Nephron (organoid): ENCODE measurements around the gene SMIM24.
A peak's percentile ranks its signal among the peaks of the same experiment; 100 is the strongest.

Experiments used
- H3K27ac Mint-ChIP-seq, 3 experiments: 2 replicates each; pipeline ENCODE4 v1.8.0; 2020; ENCODE audit warnings: mixed read lengths in 3 of 3, mild to moderate bottlenecking in 2 of 3, moderate library complexity in 1 of 3
- H3K27me3 Mint-ChIP-seq: 2 replicates; pipeline ENCODE4 v1.8.0; 2021; ENCODE audit warnings: low read depth, mild to moderate bottlenecking, moderate library complexity, mixed read lengths
- H3K36me3 Mint-ChIP-seq: 2 replicates; pipeline ENCODE4 v1.8.0; 2020; ENCODE audit warnings: low read depth, mixed read lengths
- H3K4me1 Mint-ChIP-seq: 2 replicates; pipeline ENCODE4 v1.8.0; 2020; ENCODE audit warnings: mixed read lengths
- H3K4me3 Mint-ChIP-seq, 3 experiments: 2 replicates each; pipeline ENCODE4 v1.8.0; 2020; ENCODE audit warnings: mild to moderate bottlenecking in 3 of 3, mixed read lengths in 3 of 3, moderate library complexity in 2 of 3
- H3K9me3 Mint-ChIP-seq: 2 replicates; pipeline ENCODE4 v1.8.0; 2020; ENCODE audit warnings: mixed read lengths
- TF ChIP-seq, protein P1 (sequence below), 3 experiments: fragments of 200-600 bp; sonication (generic); IDR thresholded peaks; one replicate each; pipeline ENCODE4 v1.5.0; 2021; ENCODE audit warnings: antibody characterized with exemption in 3 of 3; ENCODE audit not compliant: unreplicated experiment in 3 of 3

SMIM24 gene

DNA sequence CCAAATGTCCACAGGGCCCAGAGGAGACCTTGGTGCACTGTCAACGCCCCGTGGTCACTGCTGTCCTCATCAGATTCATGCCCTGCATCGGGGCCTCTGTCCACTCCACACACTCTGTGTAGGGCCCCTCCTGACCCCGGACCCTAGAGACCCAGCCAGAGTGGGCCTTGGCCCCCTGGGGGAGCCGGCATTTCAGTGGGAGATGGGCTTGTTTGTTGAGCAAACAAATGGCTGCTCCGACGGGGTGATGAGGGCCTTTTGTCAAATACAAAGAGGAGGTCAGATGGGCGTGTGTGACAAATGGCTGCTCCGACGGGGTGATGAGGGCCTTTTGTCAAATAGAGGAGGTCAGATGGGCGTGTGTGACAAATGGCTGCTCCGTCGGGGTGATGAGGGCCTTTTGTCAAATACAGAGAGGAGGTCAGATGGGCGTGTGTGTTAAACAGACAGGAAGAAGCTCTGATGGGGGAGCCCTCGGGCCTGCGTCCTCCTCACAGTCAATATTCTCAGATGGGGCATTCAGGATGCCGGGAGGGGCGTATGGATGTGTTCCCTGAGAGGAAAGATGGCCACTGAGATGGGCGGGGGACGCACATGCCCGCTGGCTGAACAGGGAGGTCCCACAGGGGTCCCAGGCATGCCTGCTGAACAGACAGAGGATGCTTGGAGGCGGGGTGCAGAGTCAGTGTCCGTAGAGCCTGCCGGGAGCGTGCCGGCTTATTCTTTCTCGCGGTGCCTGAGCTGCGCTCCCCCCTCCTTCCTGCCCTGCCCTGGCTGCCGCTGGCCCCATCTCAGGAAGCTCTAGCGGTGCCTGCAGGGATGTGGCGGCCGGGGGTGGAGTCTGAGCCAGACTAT lies 36.3 kb downstream of the SMIM24 start:
- Mint-ChIP-seq H3K4me3 (peak overlapping the region in 2 of 3 experiments; percentile 32 to 33), H3K9me3 (no peaks in the 10 kb centered on the region), H3K36me3 (no peaks in the 10 kb centered on the region), H3K27me3 (peaks cover 4% of the 10 kb centered on the region), H3K4me1 (peaks cover 16% of the 10 kb centered on the region), H3K27ac (peak overlapping the region; percentile 61 to 87 (median 67))
- TF ChIP-seq, protein P1, sequence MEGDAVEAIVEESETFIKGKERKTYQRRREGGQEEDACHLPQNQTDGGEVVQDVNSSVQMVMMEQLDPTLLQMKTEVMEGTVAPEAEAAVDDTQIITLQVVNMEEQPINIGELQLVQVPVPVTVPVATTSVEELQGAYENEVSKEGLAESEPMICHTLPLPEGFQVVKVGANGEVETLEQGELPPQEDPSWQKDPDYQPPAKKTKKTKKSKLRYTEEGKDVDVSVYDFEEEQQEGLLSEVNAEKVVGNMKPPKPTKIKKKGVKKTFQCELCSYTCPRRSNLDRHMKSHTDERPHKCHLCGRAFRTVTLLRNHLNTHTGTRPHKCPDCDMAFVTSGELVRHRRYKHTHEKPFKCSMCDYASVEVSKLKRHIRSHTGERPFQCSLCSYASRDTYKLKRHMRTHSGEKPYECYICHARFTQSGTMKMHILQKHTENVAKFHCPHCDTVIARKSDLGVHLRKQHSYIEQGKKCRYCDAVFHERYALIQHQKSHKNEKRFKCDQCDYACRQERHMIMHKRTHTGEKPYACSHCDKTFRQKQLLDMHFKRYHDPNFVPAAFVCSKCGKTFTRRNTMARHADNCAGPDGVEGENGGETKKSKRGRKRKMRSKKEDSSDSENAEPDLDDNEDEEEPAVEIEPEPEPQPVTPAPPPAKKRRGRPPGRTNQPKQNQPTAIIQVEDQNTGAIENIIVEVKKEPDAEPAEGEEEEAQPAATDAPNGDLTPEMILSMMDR (IDR thresholded peaks at IDR 0.05; ENCODE audit: unreplicated experiment in 3 of 3) = no peak

- Mint-ChIP-seq H3K4me1 (peaks cover 16% of the 10 kb centered on the region), H3K4me3 (no peak overlapping the region), H3K27me3 (peaks cover 4% of the 10 kb centered on the region), H3K36me3 (peaks cover 5% of the 10 kb centered on the region), H3K27ac (peak overlapping the region in 2 of 3 experiments; percentile 22 to 48), H3K9me3 (no peaks in the 10 kb centered on the region)
- TF ChIP-seq, protein P1 (IDR thresholded peaks at IDR 0.05; ENCODE audit: unreplicated experiment in 3 of 3) = no peak
Observed at GRCh38 chr19:3442487-3443071, 37.7 kb downstream of the SMIM24 start.

DNA sequence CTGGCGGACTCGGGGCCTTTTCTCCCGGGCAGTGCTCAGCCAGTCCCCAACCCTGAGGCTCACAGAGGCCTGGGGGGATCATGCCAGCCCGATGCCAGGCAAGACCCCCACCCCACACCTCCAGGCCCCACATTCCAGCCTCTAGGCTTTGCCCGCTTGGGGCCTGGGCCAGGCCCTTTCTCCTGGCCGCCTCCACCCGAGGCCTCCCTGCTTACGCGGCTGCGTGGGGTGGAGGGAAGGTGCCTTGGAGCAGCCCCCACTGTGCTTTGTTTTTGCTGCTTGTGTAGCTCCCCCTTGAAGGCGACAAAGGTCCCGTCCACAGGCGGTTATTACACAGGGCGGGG lies 38.4 kb downstream of the SMIM24 start:
- TF ChIP-seq, protein P1 (IDR thresholded peaks at IDR 0.05; ENCODE audit: unreplicated experiment in 3 of 3) = no peak
- no peaks in the 10 kb centered on the region for H3K9me3 Mint-ChIP-seq
- peaks cover 4% of the 10 kb centered on the region for H3K27me3 Mint-ChIP-seq
- no peak overlapping the region for H3K4me3 Mint-ChIP-seq
- H3K4me1 Mint-ChIP-seq = peaks cover 16% of the 10 kb centered on the region
- H3K36me3 Mint-ChIP-seq = peaks cover 5% of the 10 kb centered on the region
- H3K27ac Mint-ChIP-seq = peak overlapping the region in 2 of 3 experiments; percentile 22 to 48

- H3K4me1 Mint-ChIP-seq = peaks cover 16% of the 10 kb centered on the region
- H3K36me3 Mint-ChIP-seq = peaks cover 5% of the 10 kb centered on the region
- H3K27me3 Mint-ChIP-seq = peaks cover 4% of the 10 kb centered on the region
- H3K27ac Mint-ChIP-seq = peak overlapping the region in 1 of 3 experiments; percentile 48
- H3K9me3 Mint-ChIP-seq = no peaks in the 10 kb centered on the region
- H3K4me3 Mint-ChIP-seq = no peak overlapping the region
- TF ChIP-seq, protein P1 (IDR thresholded peaks at IDR 0.05; ENCODE audit: unreplicated experiment in 3 of 3) = no peak
Observed at GRCh38 chr19:3441089-3441985, 39.0 kb downstream of the SMIM24 start.

- Mint-ChIP-seq H3K27ac (no peak overlapping the region), H3K4me1 (peaks cover 21% of the 10 kb centered on the region), H3K36me3 (peaks cover 9% of the 10 kb centered on the region), H3K4me3 (no peak overlapping the region), H3K9me3 (no peaks in the 10 kb centered on the region), H3K27me3 (no peaks in the 10 kb centered on the region)
- TF ChIP-seq, protein P1 (IDR thresholded peaks at IDR 0.05; ENCODE audit: unreplicated experiment in 3 of 3) = no peak
Observed at GRCh38 chr19:3440082-3440481, 40.2 kb downstream of the SMIM24 start.
